Lower leg skin (tissue), 3 donors: ENCODE data around the gene DICER1.

Source experiments
- POLR2A ChIP-seq, 2 donors: fragments of 450-650 bp; IDR thresholded peaks; one replicate each; pipeline ENCODE4 v1.6.1; 2016 to 2017; ENCODE audit warnings: antibody characterized with exemption in 2 of 2, mild to moderate bottlenecking in 1 of 2, moderate library complexity in 1 of 2
- TF ChIP-seq, protein P1 (sequence below), 3 donors: fragments of 450-650 bp; IDR thresholded peaks; one replicate each; pipeline ENCODE4 v1.5.1; 2016; ENCODE audit warnings: antibody characterized with exemption in 3 of 3, mild to moderate bottlenecking in 3 of 3, moderate library complexity in 2 of 3

DNA sequence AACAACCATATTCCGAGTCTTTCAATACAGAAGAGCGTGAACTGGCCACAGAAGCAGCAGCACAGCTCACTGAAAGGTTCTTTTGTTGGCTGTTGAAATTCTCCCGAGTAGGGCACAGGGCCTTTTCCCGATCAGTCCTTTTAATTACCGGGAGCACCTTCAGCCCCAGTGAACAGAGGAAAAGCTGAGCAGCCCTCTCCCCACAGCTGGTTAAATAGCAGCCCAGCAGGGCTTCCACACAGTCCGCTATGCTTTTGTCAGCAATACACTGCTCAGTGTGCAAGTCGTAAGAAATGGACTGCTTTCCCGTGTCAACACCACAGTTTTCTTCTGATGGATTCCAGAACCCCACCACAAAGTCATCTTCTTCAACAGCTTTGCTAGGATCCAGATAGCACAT, 61.3 kb downstream of the DICER1 start:
- TF ChIP-seq, protein P1, sequence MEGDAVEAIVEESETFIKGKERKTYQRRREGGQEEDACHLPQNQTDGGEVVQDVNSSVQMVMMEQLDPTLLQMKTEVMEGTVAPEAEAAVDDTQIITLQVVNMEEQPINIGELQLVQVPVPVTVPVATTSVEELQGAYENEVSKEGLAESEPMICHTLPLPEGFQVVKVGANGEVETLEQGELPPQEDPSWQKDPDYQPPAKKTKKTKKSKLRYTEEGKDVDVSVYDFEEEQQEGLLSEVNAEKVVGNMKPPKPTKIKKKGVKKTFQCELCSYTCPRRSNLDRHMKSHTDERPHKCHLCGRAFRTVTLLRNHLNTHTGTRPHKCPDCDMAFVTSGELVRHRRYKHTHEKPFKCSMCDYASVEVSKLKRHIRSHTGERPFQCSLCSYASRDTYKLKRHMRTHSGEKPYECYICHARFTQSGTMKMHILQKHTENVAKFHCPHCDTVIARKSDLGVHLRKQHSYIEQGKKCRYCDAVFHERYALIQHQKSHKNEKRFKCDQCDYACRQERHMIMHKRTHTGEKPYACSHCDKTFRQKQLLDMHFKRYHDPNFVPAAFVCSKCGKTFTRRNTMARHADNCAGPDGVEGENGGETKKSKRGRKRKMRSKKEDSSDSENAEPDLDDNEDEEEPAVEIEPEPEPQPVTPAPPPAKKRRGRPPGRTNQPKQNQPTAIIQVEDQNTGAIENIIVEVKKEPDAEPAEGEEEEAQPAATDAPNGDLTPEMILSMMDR (IDR thresholded peaks at IDR 0.05) = no peak
- no peak for TF ChIP-seq POLR2A (IDR thresholded peaks at IDR 0.05)
